RWPE1 (cell line): Measurements from ENCODE around the gene KRTAP9-7.

Source experiments
- CTCF ChIA-PET: fragments of 350-600 bp; sonication (Branson Sonifier 250); formaldehyde crosslinking; extraction: SDS; loops from one replicate; lab custom pipeline; 2021; lab: Yijun Ruan, JAX
- POLR2A ChIA-PET: fragments of 400-600 bp; formaldehyde crosslinking; extraction: SDS; loops from one replicate; lab custom pipeline; 2020; ENCODE audit warnings: antibody characterized with exemption; ENCODE audit not compliant: low non-redundant PET; lab: Yijun Ruan, JAX
- DNase-seq: peaks from one replicate; pipeline ENCODE4 v3.0.0; 2012; ENCODE audit warnings: low spot score
- H3K27ac ChIP-seq: fragments of 450-650 bp; 2 replicates; pipeline ENCODE4 v1.5.1; 2017
- CTCF ChIP-seq: fragments of 450-650 bp; conservative IDR thresholded peaks from 2 replicates; pipeline ENCODE4 v1.5.1; 2017; ENCODE audit warnings: low read depth, mild to moderate bottlenecking

KRTAP9-7 gene

GRCh38 chr17:41287050-41287449 is 11.6 kb downstream of the KRTAP9-7 start:
- CTCF ChIA-PET, result no interaction called here
- H3K27ac ChIP-seq, result no peak overlapping the region
- TF ChIP-seq CTCF, result no peak
- POLR2A ChIA-PET, result interaction anchor here (0.7 kb wide), 1 partner anchor 247 kb away, joined by 3 read pairs; no protein-coding TSS in a partner anchor
- DNase-seq, result no peak

- POLR2A ChIA-PET, result no interaction called here
- no peak for TF ChIP-seq CTCF
These were observed 18.5 kb downstream of the KRTAP9-7 start for GRCh38 chr17:41294016-41294415.

GRCh38 chr17:41296846-41297245 is 21.3 kb downstream of the KRTAP9-7 start:
- DNase-seq, result no peak
- H3K27ac ChIP-seq, result no peak overlapping the region
- ChIA-PET POLR2A (no interaction called here), CTCF (no interaction called here)
- no peak for TF ChIP-seq CTCF

More at GRCh38 chr17:41294016-41294415, 18.5 kb downstream of the KRTAP9-7 start:
- CTCF ChIA-PET, result no interaction called here
- no peak for DNase-seq
- no peak overlapping the region for H3K27ac ChIP-seq

- DNase-seq, result no peak
- TF ChIP-seq CTCF, result no peak
- H3K27ac ChIP-seq, result no peak overlapping the region
- POLR2A ChIA-PET, result no interaction called here
- CTCF ChIA-PET, result no interaction called here
These were observed 23.1 kb downstream of the KRTAP9-7 start for GRCh38 chr17:41298458-41299135.

GRCh38 chr17:41301204-41301790 is 25.8 kb downstream of the KRTAP9-7 start:
- CTCF ChIA-PET, result interaction anchor here (0.7 to 1.0 kb wide), 2 partner anchors 21 to 23 kb away, joined by 4 to 5 read pairs; no protein-coding TSS in a partner anchor
- peak overlapping the region; percentile 71 for H3K27ac ChIP-seq
- DNase-seq, result peak; percentile 62
- no peak for TF ChIP-seq CTCF
- POLR2A ChIA-PET, result no interaction called here

- H3K27ac ChIP-seq, result peak within 1 kb of the TSS; percentile 71
These were observed 26.7 kb downstream of the KRTAP9-7 start, which contains the start of gene KRTAP29-1 for GRCh38 chr17:41301916-41302901. Gene KRTAP29-1 (minus strand): TSS chr17:41302851. CDS start chr17:41302851, 0 bp downstream.

More at GRCh38 chr17:41301916-41302901, 26.7 kb downstream of the KRTAP9-7 start, which contains the start of gene KRTAP29-1:
- POLR2A ChIA-PET, result no interaction called here
- no peak for TF ChIP-seq CTCF
- no peak for DNase-seq
- CTCF ChIA-PET, result interaction anchor here (0.9 to 1.0 kb wide), 2 partner anchors 20 to 760 kb away, joined by 3 to 4 read pairs; no protein-coding TSS in a partner anchor
